GM19395 (cell line): ENCODE results near the gene ARSI.

Experiments
- ATAC-seq: cut with Tn5 transposase; IDR thresholded peaks from one replicate; pipeline ENCODE4 v1.9.1; 2021; ENCODE audit warnings: mild to moderate bottlenecking, moderate library complexity; ENCODE audit not compliant: unreplicated experiment

ARSI gene

DNA sequence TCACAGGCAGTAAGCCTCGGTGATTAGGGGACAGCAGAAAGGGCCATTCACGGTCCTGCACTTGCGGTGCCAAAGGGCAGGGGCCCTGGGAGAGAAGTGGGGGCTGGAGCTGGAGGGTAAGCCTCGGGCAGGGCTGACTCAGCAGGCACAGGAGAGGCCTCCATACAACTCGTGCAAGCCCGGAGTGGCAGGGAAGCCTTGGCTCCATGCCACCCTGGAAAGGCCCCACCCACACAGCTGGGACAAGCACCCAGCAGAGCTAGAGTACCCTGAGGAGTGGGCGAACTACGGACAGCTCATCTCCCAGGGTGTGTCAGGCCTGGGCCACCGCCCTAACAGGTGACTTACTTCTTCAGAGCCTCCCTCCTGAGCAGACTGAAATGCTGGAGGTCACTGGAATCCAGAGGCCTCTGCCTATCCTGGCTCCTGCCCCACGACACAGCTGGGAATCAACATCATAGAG, 7.5 kb downstream of the ARSI start:
- no peak for ATAC-seq

DNA sequence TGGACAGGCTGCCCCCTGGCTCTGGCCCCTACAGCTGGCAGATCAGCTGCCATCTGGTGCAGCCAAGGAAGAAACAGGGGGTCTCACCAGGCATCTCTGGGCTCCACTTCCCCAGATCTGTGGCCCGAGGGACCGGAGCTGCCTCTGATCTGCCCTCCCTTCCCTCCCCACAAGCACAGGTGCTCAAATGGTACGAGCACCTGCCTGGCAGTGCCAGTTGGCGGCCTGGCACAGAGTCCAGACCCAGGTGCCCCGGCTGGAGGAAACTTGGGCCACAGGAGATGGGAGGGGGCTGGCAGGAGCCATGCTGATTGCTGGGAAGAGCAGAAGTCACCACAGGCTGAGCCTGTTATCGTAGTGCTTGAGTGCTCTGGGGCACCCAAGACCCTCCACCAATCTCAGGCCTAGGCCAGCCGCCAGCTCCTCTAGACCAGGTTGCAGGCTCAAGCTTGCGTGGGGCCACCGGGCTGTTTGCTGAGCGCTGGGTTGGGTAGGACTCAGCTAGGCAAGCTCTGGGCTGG, 8.1 kb downstream of the ARSI start:
- no peak for ATAC-seq

DNA sequence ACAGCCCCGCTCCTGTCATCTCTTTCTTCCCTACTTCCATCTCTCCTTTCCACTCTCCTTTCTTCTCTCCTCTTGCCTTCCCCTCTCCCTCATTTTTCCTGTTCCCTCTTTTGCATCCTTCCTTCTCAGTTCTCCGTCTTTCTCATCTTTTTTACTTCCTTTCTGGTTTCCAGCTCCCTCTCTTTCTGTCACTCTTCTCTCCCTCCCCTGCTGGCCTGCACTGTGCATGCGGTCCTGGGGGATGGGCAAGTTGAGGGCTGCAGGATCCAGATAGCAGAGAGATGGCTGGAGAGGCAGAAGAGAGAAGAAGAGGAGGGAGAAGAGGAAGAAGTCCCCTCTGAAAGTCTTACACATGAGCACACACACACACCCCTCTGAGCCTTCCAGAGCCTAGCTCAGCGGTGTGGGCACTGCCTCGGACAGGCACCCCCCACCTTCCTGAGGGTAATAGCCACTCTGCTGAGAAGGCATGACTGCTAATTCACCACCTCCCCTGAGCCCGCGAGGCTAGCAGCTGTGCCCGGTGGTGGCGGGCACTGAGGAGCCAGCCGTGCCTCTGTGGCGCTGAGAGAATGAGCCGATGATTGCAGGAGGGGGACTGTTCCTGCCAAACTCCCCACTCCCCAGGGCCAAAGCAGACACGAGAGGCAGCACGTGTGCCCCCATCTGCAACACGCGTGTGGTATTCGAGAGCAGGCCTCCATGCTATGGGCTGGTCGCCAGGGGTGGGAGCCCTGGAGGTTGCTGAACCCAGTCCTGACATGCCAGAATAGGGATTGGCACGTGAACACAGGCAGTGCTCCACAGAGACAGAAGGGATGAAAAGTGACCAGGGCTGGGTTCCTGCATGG, 9.4 kb downstream of the ARSI start:
- no peak for ATAC-seq

DNA sequence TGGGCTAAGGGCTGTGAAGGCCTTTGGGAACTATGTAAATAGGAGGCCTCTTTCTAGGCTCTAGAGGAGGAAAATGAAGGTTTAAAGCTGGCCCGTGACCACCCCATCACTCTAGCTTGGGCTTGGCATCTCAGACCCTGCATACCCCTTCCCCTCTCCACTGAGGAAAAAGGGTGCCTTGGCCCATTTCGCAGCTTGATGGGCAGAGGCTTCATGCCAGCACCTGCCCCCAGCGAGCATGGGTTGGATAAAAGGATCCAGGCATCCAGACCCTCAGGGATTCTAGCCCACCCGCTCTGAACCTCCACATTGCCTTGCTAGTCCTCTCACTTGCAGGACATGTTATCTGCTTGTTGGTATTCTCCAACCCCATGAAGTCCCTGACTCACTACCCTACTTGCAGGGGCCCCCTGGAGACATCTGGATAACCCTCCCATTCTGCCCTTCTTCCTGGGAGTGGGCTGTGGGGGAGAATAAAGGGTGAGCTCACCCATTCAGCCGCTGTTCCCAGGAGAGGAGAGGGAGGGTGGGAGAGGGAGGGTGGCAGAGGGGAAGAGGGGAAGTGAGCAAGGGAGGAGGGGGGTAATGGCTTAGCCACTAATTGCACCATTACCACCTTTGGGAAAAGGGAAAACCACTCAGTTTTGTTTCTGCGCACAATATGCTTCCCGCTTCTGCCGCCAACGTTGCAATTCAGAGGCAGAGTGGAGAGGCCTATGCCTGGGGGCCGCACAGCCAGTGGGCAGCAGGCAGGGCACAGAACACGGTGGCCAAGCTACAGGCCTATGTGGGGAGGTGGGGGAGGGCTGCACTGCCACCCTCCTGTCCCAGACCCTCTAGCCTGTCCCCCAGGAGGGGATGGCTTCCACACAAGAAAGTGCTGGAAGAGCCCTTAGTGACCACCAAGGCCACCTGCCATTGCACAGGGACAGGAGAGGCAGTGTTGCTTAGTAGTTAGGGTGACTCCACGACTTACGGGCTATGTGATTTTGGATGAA, 11.0 kb downstream of the ARSI start:
- no peak for ATAC-seq

DNA sequence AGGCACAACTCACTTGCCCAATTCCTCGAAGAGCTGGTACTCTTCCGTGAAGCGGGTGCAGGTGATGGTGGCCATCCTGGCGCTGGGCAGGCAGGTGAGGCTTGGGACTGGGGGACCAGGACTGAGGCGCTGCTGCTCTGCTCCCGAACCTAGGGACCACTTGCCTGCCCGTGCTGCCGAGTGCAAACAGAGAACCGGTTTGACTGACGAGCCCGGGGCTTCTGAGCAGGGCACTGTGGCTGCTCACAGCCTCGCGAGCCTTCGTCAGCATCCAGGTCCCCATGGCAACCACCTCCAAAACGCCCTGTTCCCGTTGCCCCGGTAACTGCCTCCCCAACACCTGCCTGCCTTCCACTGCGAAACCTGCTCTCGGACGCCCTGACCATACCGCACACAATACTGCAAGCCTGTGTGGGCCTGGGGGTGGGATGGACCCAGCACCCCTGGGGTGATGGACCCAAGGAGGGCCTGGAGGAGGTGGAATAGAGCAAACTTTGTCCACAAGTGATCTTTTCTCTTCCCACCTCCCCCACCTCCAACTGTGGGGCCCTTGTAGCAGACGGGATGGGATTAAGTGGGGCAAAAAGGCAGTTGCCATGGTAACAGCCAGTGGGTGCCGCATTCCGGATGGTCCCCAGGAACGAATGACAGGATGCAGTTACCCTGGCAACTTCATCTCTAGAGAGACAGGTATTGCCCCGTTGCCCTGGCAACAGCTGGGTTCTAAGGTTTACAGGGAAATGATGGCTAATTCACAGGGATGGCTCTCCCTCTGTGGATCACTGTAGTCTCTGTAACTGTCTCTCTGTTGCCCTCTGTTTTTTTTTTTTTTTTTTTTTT, 12.9 kb downstream of the ARSI start, which contains the start of gene CAMK2A:
CAMK2A (minus strand) TSS at position 223 of the 840 bp plus-strand sequence; CDS start at position 75, 148 bp downstream.
- no peak for ATAC-seq

DNA sequence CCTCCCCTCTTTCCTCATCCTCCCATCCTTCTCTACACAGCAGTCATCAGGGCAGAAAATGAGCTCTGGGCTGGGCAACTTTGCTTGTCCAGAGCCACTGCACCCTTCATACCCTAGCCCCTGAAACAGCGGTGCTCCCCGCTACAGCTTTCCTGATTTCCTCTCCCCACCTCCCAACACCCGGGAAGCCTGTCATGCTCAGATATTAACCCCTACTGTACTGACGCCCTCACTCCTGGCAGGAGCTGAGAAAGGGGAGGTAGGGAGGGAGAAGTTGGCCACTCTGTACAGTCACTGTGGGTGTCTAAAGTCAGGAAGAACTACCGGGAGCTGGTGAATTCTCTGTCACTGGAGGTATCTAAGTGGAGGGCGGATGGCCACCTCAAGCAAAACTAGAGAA, 13.9 kb downstream of the ARSI start:
- no peak for ATAC-seq

DNA sequence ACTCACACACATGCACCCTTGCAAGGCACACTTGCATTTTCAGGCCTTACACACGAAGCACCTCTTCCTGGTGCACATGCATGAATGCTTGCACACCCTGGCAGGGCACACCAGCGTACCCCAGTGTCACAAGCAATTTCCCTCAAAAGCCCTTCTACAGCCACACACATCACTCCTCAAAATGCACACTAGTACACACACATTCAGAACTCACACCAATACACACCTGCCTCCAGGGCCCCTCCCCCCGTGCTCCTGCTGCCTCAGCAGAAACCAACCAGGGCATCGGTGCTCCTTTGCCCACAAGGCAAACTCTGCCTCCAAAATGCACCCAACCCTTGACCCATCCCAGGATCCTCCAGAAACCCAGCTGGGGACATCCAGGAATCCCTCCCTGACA, 14.3 kb downstream of the ARSI start:
- ATAC-seq, result no peak

DNA sequence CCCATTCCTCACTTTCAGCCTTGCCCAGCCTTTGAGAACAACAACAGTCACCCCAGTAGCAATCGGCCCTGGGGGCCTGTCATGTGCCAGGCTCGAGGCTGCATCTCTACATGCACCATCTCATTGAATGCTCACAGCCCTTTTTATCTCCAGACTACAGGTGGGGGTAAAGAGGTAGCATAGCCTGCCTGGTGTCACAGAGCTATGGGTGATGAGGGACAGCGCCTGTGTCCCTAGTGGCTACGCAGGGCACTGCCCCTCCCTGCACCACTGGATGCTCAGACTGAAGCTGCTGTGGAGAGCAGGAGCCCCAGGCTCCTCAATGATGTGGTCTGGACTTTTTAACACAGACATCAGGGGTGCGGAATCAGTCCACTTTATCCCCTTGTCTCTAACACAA, 15.9 kb downstream of the ARSI start:
- no peak for ATAC-seq

DNA sequence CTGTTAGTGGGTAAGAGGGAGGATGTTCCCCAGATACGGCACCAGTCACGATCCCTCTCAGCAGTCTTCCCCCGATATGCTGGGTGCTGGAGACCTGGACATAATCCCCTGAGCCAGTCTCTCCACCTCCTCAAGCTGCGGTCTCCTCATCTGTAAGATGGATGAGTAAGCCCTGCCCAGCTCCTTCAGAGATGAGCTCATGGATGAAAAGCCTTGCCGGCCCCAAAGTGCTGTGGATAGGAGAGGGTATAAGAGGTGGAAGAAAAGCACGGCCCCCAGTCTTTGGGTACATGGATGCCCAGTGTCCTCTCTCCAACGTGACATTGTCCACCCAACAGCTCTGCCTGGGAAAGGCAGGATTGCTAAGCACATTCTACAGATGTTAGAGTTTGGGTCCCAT, 17.6 kb downstream of the ARSI start:
- no peak for ATAC-seq

DNA sequence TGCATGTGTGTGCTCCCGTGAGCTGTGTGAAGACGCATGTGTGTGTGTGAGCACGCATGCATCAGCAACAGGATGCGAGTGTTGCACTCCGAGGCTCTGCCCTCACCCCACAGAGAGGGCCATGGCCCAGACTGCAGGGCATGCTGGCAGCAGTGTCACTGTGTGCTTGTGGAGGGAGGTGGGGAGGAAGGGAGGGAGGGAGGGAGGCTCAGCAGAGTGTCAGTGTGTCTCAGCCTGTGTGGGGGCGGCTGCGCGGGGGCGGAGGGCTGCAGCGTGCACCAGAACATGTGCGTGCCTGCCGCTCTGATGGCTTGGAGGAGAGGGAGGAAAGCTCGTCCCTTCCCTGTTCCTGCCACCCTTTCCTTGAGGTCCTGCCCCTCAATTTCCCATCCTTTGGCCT, 18.4 kb downstream of the ARSI start:
- no peak for ATAC-seq

DNA sequence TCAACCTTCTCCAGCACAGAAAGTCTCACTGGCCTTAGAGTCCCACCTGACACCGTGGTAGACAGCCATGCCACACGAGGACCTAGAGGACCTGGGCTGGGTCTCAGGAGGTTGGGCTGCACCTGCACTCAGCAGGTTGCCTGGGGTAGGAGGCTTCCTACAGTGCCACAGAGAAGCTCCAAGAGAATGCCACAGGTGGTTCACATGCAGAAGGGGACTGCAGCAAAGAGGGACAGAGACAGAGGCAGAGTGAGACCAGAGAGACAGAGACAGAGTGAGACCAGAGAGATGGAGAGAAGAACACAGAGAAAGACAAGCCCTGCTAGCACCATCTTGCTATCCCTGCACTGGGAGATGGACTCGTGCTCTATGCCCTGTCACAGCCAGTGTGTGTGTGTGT, 18.8 kb downstream of the ARSI start:
- ATAC-seq, result no peak

DNA sequence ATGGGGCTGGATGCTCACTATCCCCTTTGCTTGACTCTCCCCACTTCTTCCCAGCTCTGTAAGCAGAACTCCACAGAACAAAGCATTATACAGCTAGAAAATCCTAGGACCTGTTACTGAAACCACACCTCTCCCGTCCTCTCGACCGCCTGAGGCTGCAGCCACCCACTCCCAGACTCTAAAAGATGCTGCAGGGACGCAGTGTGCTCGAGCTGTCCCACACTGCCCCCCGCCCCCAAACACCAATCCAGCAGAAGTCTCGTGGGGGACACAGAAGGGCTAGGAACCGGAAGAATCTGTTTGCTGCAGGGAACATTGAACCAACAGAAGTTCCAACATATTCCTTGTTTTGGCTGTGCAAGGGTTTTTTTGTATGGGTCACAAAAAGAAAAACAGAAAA, 20.7 kb downstream of the ARSI start:
- no peak for ATAC-seq

DNA sequence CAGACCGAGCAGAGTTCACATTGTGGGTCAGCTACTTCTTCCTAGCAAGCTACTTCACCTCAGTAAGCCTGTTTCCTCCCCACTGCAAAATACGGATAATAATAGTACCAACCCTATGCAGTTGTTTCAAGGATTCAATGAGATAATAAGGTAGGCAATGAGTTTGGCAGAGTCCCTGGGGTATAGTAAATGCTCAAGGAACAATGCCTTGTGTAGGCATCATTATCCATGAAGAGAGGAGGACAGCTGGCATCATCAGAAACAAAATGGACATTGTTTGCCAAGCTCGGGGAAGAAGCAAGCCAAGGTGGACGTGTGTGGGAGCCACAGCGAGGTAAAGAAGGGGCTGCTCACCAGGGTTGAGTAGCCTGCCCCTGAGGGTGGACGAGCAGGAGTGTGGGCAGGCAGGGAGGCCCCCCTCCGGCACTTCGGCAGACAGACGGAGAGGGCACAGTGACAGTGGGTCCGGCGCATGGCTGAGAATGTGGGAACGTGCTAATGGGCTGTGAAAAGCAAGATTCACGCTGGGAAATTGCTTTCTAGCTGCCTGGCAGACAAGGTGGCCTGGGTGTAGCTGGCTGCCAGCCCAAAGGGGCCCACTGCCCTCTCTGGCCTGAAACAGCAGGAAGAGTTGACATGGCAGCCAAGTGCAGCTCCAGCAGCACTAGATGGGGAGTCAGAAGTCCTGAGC, 23.2 kb downstream of the ARSI start:
- no peak for ATAC-seq

DNA sequence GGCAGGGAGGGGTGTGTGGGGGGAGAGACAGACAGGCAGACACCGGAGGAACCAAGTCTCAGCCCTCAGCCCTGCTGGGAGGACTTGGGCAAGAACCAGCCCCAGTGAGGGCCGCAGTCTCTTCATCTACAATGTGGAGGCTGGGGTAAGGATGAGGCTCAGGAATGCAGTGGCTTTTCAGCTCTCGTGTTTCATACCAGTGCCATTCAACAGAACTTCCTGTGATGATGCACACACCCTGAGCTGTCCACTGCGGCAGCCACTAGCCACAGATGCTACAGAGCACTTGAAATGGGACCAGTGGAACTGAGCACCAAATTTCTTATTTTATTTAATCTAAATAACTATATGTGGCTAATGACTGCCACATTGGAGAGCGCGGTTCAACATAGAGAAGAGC, 23.8 kb downstream of the ARSI start:
- no peak for ATAC-seq

DNA sequence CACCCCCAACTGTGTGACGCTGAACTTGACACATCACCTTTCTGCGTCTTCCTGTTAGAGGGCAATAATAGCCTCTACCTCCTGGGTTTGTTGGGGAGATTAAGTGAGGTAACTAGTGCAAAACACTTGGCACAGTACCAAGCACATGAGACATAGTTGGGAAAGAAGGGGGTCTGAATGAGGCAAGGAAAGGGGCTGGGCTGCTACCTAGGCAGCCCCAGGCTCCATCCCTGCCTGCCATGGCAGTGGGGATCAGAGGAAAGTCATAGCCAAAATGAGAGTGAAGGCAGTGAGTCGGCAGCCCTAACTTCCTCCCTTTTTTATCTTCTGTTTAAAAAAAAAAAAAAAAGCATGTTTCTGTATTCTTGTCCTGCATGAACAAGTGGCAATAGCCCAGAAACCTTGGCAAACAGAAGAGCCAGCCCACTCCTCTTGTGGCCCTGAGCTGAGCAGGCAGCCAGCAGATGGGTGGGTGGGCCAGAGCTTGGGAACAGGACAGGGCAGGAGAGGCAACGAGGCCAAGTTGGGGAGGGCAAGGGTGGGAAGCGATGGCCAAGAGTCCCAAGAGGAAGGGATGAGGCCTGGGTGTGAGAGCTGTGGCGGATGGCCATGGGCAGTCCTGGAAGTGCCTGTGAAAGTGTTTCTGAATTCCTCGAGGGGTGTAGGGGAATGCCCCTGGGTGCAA, 24.5 kb downstream of the ARSI start:
- ATAC-seq, result no peak

DNA sequence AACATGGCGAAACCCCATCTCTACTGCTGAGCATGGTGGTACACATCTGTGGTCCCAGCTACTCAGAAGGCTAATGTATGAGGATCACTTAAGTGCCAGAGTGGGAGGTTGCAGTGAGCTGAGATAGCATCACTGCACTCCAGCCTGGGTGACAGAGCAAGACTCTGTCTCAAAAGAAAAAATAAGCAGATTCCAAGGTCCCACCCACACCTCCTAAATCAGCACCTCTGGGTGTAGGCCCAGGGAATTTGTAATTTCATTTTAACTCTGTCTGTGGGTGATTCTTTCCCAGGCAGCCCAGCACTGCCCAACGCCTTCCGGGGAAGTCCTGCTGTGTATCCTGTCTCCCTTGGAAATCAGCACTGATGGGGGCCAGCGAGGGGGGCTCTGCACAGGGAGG, 25.7 kb downstream of the ARSI start:
- no peak for ATAC-seq

DNA sequence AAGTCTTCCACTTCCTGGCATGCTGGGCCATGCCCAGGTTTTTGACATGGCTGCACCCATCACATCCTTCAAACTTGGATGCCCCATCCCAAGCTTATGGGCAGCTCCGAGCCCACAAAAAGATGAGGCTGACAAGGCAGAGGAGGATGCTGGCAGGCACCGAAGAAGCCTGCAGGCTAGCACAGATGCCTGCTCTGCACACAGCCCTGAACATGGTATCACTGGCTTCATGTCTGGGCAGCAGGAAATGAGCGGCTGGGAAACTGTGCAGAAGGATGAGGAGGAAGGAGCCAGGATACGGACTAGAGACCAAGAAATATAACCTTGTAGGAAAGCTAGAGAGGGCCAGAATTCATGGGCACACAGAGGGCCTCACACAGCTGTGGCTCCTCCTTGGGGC, 27.9 kb downstream of the ARSI start:
- no peak for ATAC-seq

DNA sequence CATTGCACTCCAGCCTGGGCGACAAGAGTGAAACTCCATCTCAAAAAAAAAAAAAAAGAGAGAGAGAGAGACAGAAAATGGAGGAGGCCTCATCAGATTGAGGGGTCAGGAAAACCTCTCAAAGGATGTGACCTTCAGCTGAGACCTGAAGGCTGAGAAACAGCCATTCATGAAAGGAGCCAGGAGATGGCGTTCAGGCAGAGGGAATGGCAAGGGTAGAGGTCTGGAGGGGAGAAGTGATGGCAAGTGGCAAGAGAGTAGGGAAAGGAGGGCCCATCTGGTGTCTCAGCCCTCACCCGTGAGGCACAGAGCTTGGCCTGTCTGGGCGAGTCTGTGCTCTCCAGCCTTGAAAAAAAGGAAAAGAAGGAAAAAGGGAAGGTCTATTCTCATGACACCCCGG, 30.2 kb downstream of the ARSI start:
- no peak for ATAC-seq

DNA sequence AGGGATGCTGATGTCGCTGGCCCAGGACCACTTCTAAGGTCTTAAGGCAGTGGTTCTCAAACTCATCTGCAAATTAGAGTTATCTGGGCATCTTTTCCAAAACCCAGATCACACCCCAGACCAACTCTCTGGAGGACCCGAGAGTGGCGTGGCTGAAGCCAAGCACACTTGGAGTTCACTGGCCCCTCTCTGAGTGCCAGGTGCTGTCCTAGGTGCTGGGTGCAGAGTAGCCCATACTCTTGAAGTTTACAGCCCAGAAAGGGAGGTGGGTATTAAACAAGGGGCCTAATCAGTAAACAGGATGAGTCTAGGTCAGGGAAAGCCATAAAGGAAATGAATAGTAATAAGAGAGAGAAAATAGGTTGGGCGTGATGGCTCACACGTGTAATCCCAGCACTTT, 30.8 kb downstream of the ARSI start:
- no peak for ATAC-seq
